ENCODE data around the gene FAAH2.
"Not testable (repeated sequence)": the region's sequence is repeated elsewhere in the genome, so short reads cannot be mapped to it uniquely, and the experiment has no call there.

Gene FAAH2

GRCh38 chrX:57294961-57295360 lies 8.5 kb downstream of the FAAH2 start:
- no peaks in the 10 kb centered on the region for H3K9me2 ChIP-seq (replicated peaks; ENCODE audit: control insufficient read depth, low read length)
- no peaks in the 10 kb centered on the region for H4K20me1 ChIP-seq (ENCODE audit: control insufficient read depth, insufficient read depth, low read depth, low read length)
- TF ChIP-seq EZH2phosphoT487 (IDR thresholded peaks at IDR 0.05; ENCODE audit: borderline replicate concordance, low read length) (no peak), CTCF (IDR thresholded peaks at IDR 0.05; ENCODE audit: low read depth, low read length, poor library complexity, severe bottlenecking) (no peak)
- H3K4me3 ChIP-seq (ENCODE audit: low read length) = no peak overlapping the region
- H3K79me2 ChIP-seq (ENCODE audit: control insufficient read depth, low read length) = no peaks in the 10 kb centered on the region
- H3F3A ChIP-seq (ENCODE audit: control insufficient read depth, insufficient read depth) = no peaks in the 10 kb centered on the region
- H3K4me1 ChIP-seq (ENCODE audit: control insufficient read depth, low read length) = no peaks in the 10 kb centered on the region
- H3K9me3 ChIP-seq (ENCODE audit: control insufficient read depth, insufficient read depth, low read length) = no peaks in the 10 kb centered on the region
- no peak overlapping the region for H3K4me2 ChIP-seq (ENCODE audit: low read length)
- no peak overlapping the region for H3K27ac ChIP-seq (ENCODE audit: low read depth, low read length)
- H3K36me3 ChIP-seq (ENCODE audit: control insufficient read depth, low read length) = no peaks in the 10 kb centered on the region
- no peaks in the 10 kb centered on the region for H3K27me3 ChIP-seq (ENCODE audit: control insufficient read depth, low read length)

GRCh38 chrX:57295679-57296078 lies 9.2 kb downstream of the FAAH2 start:
- not testable (repeated sequence) for H3K27me3 ChIP-seq (ENCODE audit: control insufficient read depth, low read length); H3K36me3 ChIP-seq (ENCODE audit: control insufficient read depth, low read length); H3K9me3 ChIP-seq (ENCODE audit: control insufficient read depth, insufficient read depth, low read length); H3F3A ChIP-seq (ENCODE audit: control insufficient read depth, insufficient read depth); H3K4me3 ChIP-seq (ENCODE audit: low read length); H3K27ac ChIP-seq (ENCODE audit: low read depth, low read length); H3K9me2 ChIP-seq (replicated peaks; ENCODE audit: control insufficient read depth, low read length); H4K20me1 ChIP-seq (ENCODE audit: control insufficient read depth, insufficient read depth, low read depth, low read length); H3K4me1 ChIP-seq (ENCODE audit: control insufficient read depth, low read length); H3K79me2 ChIP-seq (ENCODE audit: control insufficient read depth, low read length); H3K4me2 ChIP-seq (ENCODE audit: low read length)

GRCh38 chrX:57313583-57314215 lies 27.2 kb downstream of the FAAH2 start:
- no peaks in the 10 kb centered on the region for H3K27me3 ChIP-seq (ENCODE audit: control insufficient read depth, low read length)
- H4K20me1 ChIP-seq (ENCODE audit: control insufficient read depth, insufficient read depth, low read depth, low read length) = no peaks in the 10 kb centered on the region
- TF ChIP-seq EZH2phosphoT487 (IDR thresholded peaks at IDR 0.05; ENCODE audit: borderline replicate concordance, low read length) (no peak), CTCF (IDR thresholded peaks at IDR 0.05; ENCODE audit: low read depth, low read length, poor library complexity, severe bottlenecking) (no peak)
- no peak overlapping the region for H3K4me2 ChIP-seq (ENCODE audit: low read length)
- no peak overlapping the region for H3K27ac ChIP-seq (ENCODE audit: low read depth, low read length)
- H3K36me3 ChIP-seq (ENCODE audit: control insufficient read depth, low read length) = no peaks in the 10 kb centered on the region
- no peak overlapping the region for H3K4me3 ChIP-seq (ENCODE audit: low read length)
- H3K9me3 ChIP-seq (ENCODE audit: control insufficient read depth, insufficient read depth, low read length) = no peaks in the 10 kb centered on the region
- no peaks in the 10 kb centered on the region for H3K4me1 ChIP-seq (ENCODE audit: control insufficient read depth, low read length)
- no peaks in the 10 kb centered on the region for H3K79me2 ChIP-seq (ENCODE audit: control insufficient read depth, low read length)
- no peaks in the 10 kb centered on the region for H3F3A ChIP-seq (ENCODE audit: control insufficient read depth, insufficient read depth)
- H3K9me2 ChIP-seq (replicated peaks; ENCODE audit: control insufficient read depth, low read length) = no peaks in the 10 kb centered on the region

DNA sequence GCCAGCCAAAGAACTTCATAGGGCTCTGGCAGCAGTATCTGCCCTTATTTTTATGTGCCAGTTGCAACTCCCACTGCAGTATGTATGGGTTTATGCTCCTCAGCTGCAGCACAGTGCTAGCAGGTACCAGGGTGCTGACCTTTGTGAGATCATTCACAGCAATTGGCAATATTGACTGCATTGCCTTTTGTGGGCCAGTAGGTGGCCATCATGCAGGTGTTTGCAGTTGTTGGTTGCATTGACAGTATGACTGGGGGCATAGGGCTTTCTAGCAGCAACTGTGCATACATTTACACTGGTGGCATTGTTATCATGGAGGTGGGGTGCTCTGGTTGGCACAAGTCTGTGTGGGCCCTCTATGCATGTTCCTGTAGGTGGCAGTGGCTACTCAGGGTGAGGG lies 42.5 kb downstream of the FAAH2 start:
- H3F3A ChIP-seq (ENCODE audit: control insufficient read depth, insufficient read depth) = no peaks in the 10 kb centered on the region
- no peaks in the 10 kb centered on the region for H3K27me3 ChIP-seq (ENCODE audit: control insufficient read depth, low read length)
- no peaks in the 10 kb centered on the region for H3K9me2 ChIP-seq (replicated peaks; ENCODE audit: control insufficient read depth, low read length)
- TF ChIP-seq EZH2phosphoT487 (IDR thresholded peaks at IDR 0.05; ENCODE audit: borderline replicate concordance, low read length) (no peak), CTCF (IDR thresholded peaks at IDR 0.05; ENCODE audit: low read depth, low read length, poor library complexity, severe bottlenecking) (no peak)
- H3K4me3 ChIP-seq (ENCODE audit: low read length) = no peak overlapping the region
- H3K9me3 ChIP-seq (ENCODE audit: control insufficient read depth, insufficient read depth, low read length) = no peaks in the 10 kb centered on the region
- H3K4me1 ChIP-seq (ENCODE audit: control insufficient read depth, low read length) = no peaks in the 10 kb centered on the region
- H3K79me2 ChIP-seq (ENCODE audit: control insufficient read depth, low read length) = no peaks in the 10 kb centered on the region
- no peaks in the 10 kb centered on the region for H3K36me3 ChIP-seq (ENCODE audit: control insufficient read depth, low read length)
- H3K27ac ChIP-seq (ENCODE audit: low read depth, low read length) = no peak overlapping the region
- no peaks in the 10 kb centered on the region for H4K20me1 ChIP-seq (ENCODE audit: control insufficient read depth, insufficient read depth, low read depth, low read length)
- no peak overlapping the region for H3K4me2 ChIP-seq (ENCODE audit: low read length)

- H3K27ac ChIP-seq (ENCODE audit: low read depth, low read length); H3K4me2 ChIP-seq (ENCODE audit: low read length); H3K79me2 ChIP-seq (ENCODE audit: control insufficient read depth, low read length); H4K20me1 ChIP-seq (ENCODE audit: control insufficient read depth, insufficient read depth, low read depth, low read length); H3K4me1 ChIP-seq (ENCODE audit: control insufficient read depth, low read length); H3F3A ChIP-seq (ENCODE audit: control insufficient read depth, insufficient read depth); H3K27me3 ChIP-seq (ENCODE audit: control insufficient read depth, low read length); H3K9me3 ChIP-seq (ENCODE audit: control insufficient read depth, insufficient read depth, low read length); H3K9me2 ChIP-seq (replicated peaks; ENCODE audit: control insufficient read depth, low read length); H3K36me3 ChIP-seq (ENCODE audit: control insufficient read depth, low read length); H3K4me3 ChIP-seq (ENCODE audit: low read length): not testable (repeated sequence)
Measured at GRCh38 chrX:57335790-57336189, 49.3 kb downstream of the FAAH2 start.

All from DOHH2 (cell line).